ENCODE data around the gene CCNF.

Gene CCNF

DNA sequence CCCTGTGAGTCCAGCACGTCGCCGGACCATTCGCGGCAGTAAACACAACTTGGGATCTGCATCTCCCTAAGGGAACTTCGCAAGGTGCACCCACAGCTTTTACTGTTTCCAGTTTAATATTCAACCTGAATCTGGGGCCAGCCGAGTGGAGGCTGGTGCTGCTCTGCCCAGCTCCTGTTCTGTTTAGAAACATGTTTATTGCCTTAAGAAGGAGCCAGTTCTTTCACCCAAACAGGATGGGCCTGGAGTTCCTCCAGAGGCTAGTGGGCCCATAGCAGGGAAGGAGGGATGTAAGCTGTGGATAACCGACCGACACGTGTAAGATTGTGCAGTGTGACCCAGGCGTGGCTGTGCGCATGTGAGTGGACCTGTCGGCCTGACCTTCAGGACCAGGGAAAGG is 63.0 kb downstream of the CCNF start:
- TF ChIP-seq GABPA (IDR thresholded peaks at IDR 0.05; ENCODE audit: low read depth), result no peak
- TF ChIP-seq, protein P1, sequence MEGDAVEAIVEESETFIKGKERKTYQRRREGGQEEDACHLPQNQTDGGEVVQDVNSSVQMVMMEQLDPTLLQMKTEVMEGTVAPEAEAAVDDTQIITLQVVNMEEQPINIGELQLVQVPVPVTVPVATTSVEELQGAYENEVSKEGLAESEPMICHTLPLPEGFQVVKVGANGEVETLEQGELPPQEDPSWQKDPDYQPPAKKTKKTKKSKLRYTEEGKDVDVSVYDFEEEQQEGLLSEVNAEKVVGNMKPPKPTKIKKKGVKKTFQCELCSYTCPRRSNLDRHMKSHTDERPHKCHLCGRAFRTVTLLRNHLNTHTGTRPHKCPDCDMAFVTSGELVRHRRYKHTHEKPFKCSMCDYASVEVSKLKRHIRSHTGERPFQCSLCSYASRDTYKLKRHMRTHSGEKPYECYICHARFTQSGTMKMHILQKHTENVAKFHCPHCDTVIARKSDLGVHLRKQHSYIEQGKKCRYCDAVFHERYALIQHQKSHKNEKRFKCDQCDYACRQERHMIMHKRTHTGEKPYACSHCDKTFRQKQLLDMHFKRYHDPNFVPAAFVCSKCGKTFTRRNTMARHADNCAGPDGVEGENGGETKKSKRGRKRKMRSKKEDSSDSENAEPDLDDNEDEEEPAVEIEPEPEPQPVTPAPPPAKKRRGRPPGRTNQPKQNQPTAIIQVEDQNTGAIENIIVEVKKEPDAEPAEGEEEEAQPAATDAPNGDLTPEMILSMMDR (IDR thresholded peaks at IDR 0.05; ENCODE audit: insufficient read depth, low read length), result no peak
- no peak for TF ChIP-seq POLR2AphosphoS5 (IDR thresholded peaks at IDR 0.05; ENCODE audit: low read depth)
- no peak for TF ChIP-seq SPI1 (IDR thresholded peaks at IDR 0.05; ENCODE audit: borderline replicate concordance, low read depth)
- Histone ChIP-seq H3K27me3 (ENCODE audit: insufficient read depth, poor library complexity, severe bottlenecking) (no peaks in the 10 kb centered on the region), H3K27ac (replicated peaks) (no peak overlapping the region), H3K4me3 (replicated peaks; ENCODE audit: insufficient read depth, low read length) (no peak overlapping the region)
- DNase-seq (ENCODE audit: low read depth in 1 of 2, low spot score in 1 of 2), result no peak

DNA sequence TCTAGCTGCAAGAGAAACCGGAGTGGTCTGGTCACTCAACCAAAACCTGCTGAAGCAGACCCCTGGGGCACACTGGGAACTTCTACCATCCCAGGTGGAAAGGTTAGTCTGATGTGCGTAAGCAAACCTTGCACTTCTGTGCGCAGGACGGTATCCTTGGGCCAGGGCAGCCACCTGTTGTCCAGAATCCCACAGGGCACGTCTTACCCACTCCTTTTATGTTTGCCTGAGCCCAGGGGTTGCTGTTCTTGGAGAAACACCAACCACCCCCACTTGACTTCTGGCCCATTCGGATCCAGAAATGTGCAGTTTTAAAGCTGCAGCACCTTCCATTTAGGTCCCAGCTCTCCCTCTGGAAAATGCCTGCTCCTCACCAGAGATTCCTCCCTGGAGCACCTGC is 64.4 kb downstream of the CCNF start:
- Histone ChIP-seq H3K27ac (replicated peaks) (no peak overlapping the region; the same call in 1 of the 2 replicates), H3K4me3 (replicated peaks; ENCODE audit: insufficient read depth, low read length) (no peak overlapping the region), H3K27me3 (ENCODE audit: insufficient read depth, poor library complexity, severe bottlenecking) (no peaks in the 10 kb centered on the region)
- TF ChIP-seq POLR2AphosphoS5 (IDR thresholded peaks at IDR 0.05; ENCODE audit: low read depth) (no peak), GABPA (IDR thresholded peaks at IDR 0.05; ENCODE audit: low read depth) (no peak), SPI1 (IDR thresholded peaks at IDR 0.05; ENCODE audit: borderline replicate concordance, low read depth) (no peak)
- TF ChIP-seq, protein P2, sequence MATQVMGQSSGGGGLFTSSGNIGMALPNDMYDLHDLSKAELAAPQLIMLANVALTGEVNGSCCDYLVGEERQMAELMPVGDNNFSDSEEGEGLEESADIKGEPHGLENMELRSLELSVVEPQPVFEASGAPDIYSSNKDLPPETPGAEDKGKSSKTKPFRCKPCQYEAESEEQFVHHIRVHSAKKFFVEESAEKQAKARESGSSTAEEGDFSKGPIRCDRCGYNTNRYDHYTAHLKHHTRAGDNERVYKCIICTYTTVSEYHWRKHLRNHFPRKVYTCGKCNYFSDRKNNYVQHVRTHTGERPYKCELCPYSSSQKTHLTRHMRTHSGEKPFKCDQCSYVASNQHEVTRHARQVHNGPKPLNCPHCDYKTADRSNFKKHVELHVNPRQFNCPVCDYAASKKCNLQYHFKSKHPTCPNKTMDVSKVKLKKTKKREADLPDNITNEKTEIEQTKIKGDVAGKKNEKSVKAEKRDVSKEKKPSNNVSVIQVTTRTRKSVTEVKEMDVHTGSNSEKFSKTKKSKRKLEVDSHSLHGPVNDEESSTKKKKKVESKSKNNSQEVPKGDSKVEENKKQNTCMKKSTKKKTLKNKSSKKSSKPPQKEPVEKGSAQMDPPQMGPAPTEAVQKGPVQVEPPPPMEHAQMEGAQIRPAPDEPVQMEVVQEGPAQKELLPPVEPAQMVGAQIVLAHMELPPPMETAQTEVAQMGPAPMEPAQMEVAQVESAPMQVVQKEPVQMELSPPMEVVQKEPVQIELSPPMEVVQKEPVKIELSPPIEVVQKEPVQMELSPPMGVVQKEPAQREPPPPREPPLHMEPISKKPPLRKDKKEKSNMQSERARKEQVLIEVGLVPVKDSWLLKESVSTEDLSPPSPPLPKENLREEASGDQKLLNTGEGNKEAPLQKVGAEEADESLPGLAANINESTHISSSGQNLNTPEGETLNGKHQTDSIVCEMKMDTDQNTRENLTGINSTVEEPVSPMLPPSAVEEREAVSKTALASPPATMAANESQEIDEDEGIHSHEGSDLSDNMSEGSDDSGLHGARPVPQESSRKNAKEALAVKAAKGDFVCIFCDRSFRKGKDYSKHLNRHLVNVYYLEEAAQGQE (IDR thresholded peaks at IDR 0.05; ENCODE audit: insufficient replicate concordance, low read depth), result no peak
- TF ChIP-seq, protein P1 (IDR thresholded peaks at IDR 0.05; ENCODE audit: insufficient read depth, low read length), result no peak
- DNase-seq (ENCODE audit: low read depth in 1 of 2, low spot score in 1 of 2), result no peak

DNA sequence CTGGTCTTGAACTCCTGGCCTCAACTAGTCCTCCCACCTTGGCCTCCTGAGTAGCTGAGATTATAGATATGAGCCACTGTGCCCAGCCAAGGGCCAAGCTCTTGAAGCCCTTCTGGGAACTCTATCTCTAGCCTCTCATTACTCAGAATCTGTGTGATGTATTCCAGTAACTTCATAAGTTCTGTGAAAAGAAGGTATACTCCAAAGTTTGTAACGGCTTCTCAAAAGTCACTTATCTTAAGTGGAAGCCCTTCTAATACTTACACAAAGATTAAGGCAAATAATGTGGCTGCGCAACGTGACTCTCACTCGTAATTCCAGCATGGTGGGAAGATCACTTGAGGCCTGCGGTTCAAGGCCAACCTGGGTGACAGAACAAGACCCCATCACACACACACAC is 65.4 kb downstream of the CCNF start:
- Histone ChIP-seq H3K4me3 (replicated peaks; ENCODE audit: insufficient read depth, low read length) (no peak overlapping the region), H3K27me3 (ENCODE audit: insufficient read depth, poor library complexity, severe bottlenecking) (no peaks in the 10 kb centered on the region), H3K27ac (replicated peaks) (no peak overlapping the region)
- no peak for DNase-seq (ENCODE audit: low read depth in 1 of 2, low spot score in 1 of 2)
- TF ChIP-seq POLR2AphosphoS5 (IDR thresholded peaks at IDR 0.05; ENCODE audit: low read depth) (no peak), GABPA (IDR thresholded peaks at IDR 0.05; ENCODE audit: low read depth) (no peak), SPI1 (IDR thresholded peaks at IDR 0.05; ENCODE audit: borderline replicate concordance, low read depth) (no peak)
- TF ChIP-seq, protein P2 (IDR thresholded peaks at IDR 0.05; ENCODE audit: insufficient replicate concordance, low read depth), result no peak
- TF ChIP-seq, protein P1 (IDR thresholded peaks at IDR 0.05; ENCODE audit: insufficient read depth, low read length), result no peak

DNA sequence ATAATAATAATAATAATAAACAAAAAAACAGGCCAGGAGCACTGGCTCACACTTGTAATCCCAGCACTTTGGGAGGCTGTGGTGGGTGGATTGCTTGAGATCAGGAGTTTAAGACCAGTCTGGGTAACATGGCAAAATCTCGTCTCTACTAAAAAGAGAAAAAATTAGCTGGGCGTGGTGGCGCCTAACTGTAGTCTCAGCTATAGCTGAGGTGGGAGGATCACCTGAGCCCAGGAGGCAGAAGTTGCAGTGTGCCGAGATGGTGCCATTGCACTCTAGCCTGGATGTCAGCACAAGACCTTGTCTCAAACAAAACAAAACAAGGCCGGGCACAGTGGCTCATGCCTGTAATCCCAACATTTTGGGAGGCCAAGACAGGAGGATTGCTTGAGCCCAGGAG is 65.8 kb downstream of the CCNF start:
- Histone ChIP-seq H3K27ac (replicated peaks) (no peak overlapping the region), H3K27me3 (ENCODE audit: insufficient read depth, poor library complexity, severe bottlenecking) (no peaks in the 10 kb centered on the region), H3K4me3 (replicated peaks; ENCODE audit: insufficient read depth, low read length) (no peak overlapping the region)
- TF ChIP-seq, protein P1 (IDR thresholded peaks at IDR 0.05; ENCODE audit: insufficient read depth, low read length), result no peak
- TF ChIP-seq, protein P2 (IDR thresholded peaks at IDR 0.05; ENCODE audit: insufficient replicate concordance, low read depth), result no peak
- TF ChIP-seq GABPA (IDR thresholded peaks at IDR 0.05; ENCODE audit: low read depth), result no peak
- no peak for TF ChIP-seq SPI1 (IDR thresholded peaks at IDR 0.05; ENCODE audit: borderline replicate concordance, low read depth)
- TF ChIP-seq POLR2AphosphoS5 (IDR thresholded peaks at IDR 0.05; ENCODE audit: low read depth), result no peak
- no peak for DNase-seq (ENCODE audit: low read depth in 1 of 2, low spot score in 1 of 2)
